Activated CD4-positive, alpha-beta memory T cell treated with anti-CD3 and anti-CD28 coated beads for 36 hours (primary cell): ENCODE measurements around the gene PIEZO2. TPM values are rescaled to one million over a fixed set of nuclear protein-coding genes. Genes with fewer than 3 reads are reported as not detected.

Experiments
- CTCF ChIA-PET: fragments of 350-600 bp; sonication (Branson Sonifier 250); formaldehyde crosslinking; loops from one replicate; lab custom pipeline; 2021; ENCODE audit warnings: antibody characterized with exemption, inconsistent platforms; lab: Charles Lee
- POLR2A ChIA-PET: fragments of 350-600 bp; sonication (Branson Sonifier 250); formaldehyde crosslinking; loops from one replicate; lab custom pipeline; 2021; ENCODE audit warnings: antibody characterized with exemption; lab: Charles Lee
- DNase-seq: peaks from one replicate; pipeline ENCODE4 v3.0.0-alpha.2; 2020
- H3K27ac Mint-ChIP-seq: one replicate; pipeline ENCODE4 v1.8.0; 2021; ENCODE audit warnings: mixed read lengths
- H3K27me3 Mint-ChIP-seq: one replicate; pipeline ENCODE4 v1.8.0; 2021; ENCODE audit warnings: mixed read lengths
- H3K36me3 Mint-ChIP-seq: one replicate; pipeline ENCODE4 v1.8.0; 2021; ENCODE audit warnings: mixed read lengths
- H3K4me1 Mint-ChIP-seq: one replicate; pipeline ENCODE4 v1.8.0; 2021; ENCODE audit warnings: low read depth, mixed read lengths
- H3K4me3 Mint-ChIP-seq: one replicate; pipeline ENCODE4 v1.8.0; 2021; ENCODE audit warnings: mild to moderate bottlenecking, mixed read lengths
- H3K9me3 Mint-ChIP-seq: one replicate; pipeline ENCODE4 v1.8.0; 2021; ENCODE audit warnings: mixed read lengths
- intact Hi-C: fragments of 100-400 bp; cut with micrococcal nuclease; formaldehyde crosslinking; loops from one replicate; pipeline ENCODE4 v1.15.1; 2023
- total RNA-seq, 2 experiments: library from RNA; stranded (reverse); gene quantifications; one replicate each; pipeline ENCODE4 v1.2.3, GENCODE V29; 2021

The PIEZO2 gene
- total RNA-seq, 2 experiments from 2014 or later = not detected

DNA sequence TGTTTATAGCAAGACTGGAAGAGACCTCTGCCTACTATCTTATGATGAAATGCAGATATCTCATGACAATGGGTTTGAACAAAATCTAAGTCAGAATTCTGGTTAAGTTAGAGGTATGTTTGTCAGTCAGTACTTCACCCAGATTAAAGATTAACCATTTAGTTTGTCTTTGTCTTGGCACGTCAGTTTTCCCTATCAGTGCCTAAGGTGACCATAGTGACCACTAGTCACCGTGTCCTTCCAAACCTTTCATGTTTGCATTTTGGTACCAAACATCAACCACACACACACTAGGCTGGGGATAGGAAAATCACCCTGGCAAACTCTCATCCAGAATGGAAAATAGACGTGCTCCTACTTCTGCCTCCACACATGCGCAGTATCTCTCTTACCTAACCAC, 248.9 kb downstream of the PIEZO2 start:
- ChIA-PET POLR2A (no interaction called here), CTCF (no interaction called here)
- DNase-seq = no peak
- Mint-ChIP-seq H3K27ac (no peak overlapping the region), H3K9me3 (no peaks in the 10 kb centered on the region), H3K36me3 (no peaks in the 10 kb centered on the region), H3K4me3 (no peak overlapping the region), H3K4me1 (no peaks in the 10 kb centered on the region), H3K27me3 (peaks cover 3% of the 10 kb centered on the region)
- intact Hi-C loops = no loop called here

DNA sequence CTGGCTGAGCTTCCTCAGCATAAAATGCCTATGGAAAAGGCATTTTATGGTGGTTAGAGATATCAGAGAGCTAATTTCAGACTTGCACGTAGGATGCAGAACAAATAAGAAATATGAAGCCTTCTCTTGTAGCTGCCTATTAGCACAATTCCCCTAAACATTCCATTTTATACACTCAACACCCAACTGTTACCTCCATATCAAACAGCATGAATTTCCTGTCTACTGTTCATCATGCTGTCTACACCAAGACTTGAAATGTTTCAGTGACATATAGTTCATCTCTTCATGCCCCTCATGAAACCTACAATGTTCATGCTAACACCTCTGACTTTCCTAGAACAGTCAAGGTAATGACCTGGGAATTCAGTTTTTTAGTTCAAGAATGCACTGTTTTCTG, 249.9 kb downstream of the PIEZO2 start:
- ChIA-PET POLR2A (no interaction called here), CTCF (no interaction called here)
- H3K27me3 Mint-ChIP-seq = peaks cover 3% of the 10 kb centered on the region
- H3K4me3 Mint-ChIP-seq = no peak overlapping the region
- no peak for DNase-seq
- no peaks in the 10 kb centered on the region for H3K9me3 Mint-ChIP-seq
- H3K4me1 Mint-ChIP-seq = no peaks in the 10 kb centered on the region
- intact Hi-C loops = no loop called here
- no peak overlapping the region for H3K27ac Mint-ChIP-seq
- H3K36me3 Mint-ChIP-seq = no peaks in the 10 kb centered on the region

DNA sequence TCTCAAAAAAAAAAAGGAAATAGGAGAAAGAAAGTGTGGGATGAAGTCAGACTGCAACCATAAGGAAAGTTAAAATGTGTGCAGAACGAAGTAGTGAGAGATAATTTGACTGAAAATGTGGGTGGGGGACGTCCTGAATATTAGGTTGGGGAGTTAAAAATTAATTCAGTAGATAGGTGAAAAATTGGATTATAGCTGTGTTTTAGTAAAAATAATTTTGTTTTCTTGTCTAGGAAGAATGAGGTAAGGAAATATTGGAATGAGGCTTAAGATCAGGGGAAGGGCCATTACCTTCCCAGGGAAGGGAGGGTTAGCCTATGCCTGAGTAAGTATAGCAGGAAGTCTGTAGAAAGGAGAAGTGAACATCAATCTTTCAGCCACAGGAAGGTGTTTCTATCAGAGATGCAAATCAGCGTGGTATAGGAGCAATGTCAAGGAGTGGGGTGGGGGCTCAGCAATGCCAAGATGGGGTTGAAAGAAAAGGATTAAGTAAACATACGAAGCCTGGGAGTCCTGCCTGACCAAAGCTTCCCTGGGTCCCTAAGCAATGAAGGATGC, 250.9 kb downstream of the PIEZO2 start:
- peaks cover 6% of the 10 kb centered on the region for H3K27me3 Mint-ChIP-seq
- H3K27ac Mint-ChIP-seq = no peak overlapping the region

DNA sequence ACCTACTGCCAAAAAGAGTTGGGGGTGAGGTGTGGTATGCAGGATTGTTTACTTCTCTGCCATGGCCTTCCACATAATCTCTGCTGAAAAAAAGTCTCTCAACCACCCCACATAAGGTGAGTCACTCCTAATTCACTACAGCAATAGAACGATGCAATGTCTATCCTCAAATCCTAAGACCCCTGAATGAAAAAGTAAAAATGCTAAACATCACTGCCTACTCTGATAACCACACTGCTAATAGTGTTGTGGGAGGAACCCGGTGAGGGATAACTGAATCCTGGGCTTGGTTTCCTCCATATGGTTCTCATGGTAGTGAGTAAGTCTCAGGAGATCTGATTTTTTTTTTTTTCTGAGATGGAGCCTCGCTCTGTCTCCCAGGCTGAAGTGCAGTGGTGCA, 252.5 kb downstream of the PIEZO2 start:
- ChIA-PET CTCF (no interaction called here), POLR2A (no interaction called here)
- intact Hi-C loops = no loop called here
- DNase-seq = no peak
- H3K4me3 Mint-ChIP-seq = no peak overlapping the region
- no peaks in the 10 kb centered on the region for H3K9me3 Mint-ChIP-seq
- H3K36me3 Mint-ChIP-seq = no peaks in the 10 kb centered on the region
- no peaks in the 10 kb centered on the region for H3K4me1 Mint-ChIP-seq
- peaks cover 8% of the 10 kb centered on the region for H3K27me3 Mint-ChIP-seq
- no peak overlapping the region for H3K27ac Mint-ChIP-seq

More for the DNA sequence above, 250.9 kb downstream of the PIEZO2 start:
- H3K4me1 Mint-ChIP-seq = no peaks in the 10 kb centered on the region
- H3K9me3 Mint-ChIP-seq = no peaks in the 10 kb centered on the region
- no peak for DNase-seq
- POLR2A ChIA-PET = no interaction called here
- no peaks in the 10 kb centered on the region for H3K36me3 Mint-ChIP-seq
- intact Hi-C loops = no loop called here
- no peak overlapping the region for H3K4me3 Mint-ChIP-seq
- CTCF ChIA-PET = no interaction called here

DNA sequence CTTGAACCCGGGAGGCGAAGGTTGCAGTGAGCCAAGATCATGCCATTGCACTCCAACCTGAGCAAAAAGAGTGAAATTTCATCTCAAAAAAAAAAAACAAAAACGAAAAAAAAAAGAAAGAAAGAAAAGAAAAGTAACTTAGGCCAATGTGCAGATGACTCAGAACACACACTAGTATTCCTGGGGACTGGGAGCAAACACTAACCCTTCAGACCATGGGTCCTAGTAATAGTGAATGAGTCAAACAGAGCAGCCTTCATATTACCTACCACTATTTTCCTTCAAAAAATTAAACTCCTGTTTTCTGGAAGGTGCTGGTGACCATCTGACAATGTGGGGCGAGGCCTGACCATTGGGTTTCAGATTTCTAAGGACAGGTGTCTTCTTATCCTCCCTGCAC, 253.4 kb downstream of the PIEZO2 start:
- CTCF ChIA-PET = no interaction called here
- DNase-seq = no peak
- Mint-ChIP-seq H3K4me1 (no peaks in the 10 kb centered on the region), H3K27ac (no peak overlapping the region), H3K9me3 (no peaks in the 10 kb centered on the region), H3K27me3 (peaks cover 8% of the 10 kb centered on the region), H3K36me3 (no peaks in the 10 kb centered on the region), H3K4me3 (no peak overlapping the region)
- intact Hi-C loops = no loop called here
- POLR2A ChIA-PET = no interaction called here

DNA sequence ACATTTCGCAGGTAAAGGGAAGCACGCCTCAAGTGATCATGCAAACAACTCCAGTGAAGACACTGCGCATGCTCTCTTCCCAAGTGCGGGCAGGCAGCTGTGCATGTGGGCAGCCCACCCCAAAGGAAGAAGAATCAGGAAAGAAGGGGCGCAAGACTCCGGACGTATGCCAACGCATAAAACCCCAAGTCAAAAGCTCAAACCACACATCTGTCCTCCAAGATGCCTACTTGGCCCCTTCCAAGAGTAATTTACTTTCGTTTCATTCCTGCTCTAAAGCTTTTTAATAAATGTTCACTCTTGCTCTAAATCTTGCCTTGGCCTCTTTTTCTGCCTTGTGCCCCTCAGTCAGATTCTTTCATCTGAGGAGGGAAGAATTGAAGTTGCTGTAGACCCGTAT, 254.9 kb downstream of the PIEZO2 start:
- no peak for DNase-seq
- ChIA-PET POLR2A (no interaction called here), CTCF (no interaction called here)
- H3K4me3 Mint-ChIP-seq = no peak overlapping the region
- intact Hi-C loops = no loop called here
- no peaks in the 10 kb centered on the region for H3K36me3 Mint-ChIP-seq
- H3K27me3 Mint-ChIP-seq = peaks cover 6% of the 10 kb centered on the region
- no peaks in the 10 kb centered on the region for H3K4me1 Mint-ChIP-seq
- no peak overlapping the region for H3K27ac Mint-ChIP-seq
- no peaks in the 10 kb centered on the region for H3K9me3 Mint-ChIP-seq

DNA sequence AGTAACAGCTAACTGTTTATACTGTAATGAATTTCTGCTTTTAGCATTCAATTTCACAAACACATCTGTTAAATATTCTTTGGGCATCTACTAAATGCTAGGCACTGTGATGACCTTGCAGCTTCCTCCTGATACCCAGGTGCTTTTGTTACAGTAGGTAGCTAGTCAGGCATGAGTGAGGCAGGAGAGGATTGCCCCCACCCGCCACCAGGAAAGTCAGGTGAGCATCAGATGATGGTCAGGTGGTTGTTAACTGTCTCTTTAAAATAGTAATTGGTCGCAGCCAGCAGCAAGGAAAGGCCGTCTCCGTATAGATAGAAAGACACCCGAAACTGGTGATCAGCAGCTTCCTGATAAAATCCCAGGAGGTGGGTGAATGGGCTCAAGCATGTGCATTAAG, 255.6 kb downstream of the PIEZO2 start:
- Mint-ChIP-seq H3K36me3 (no peaks in the 10 kb centered on the region), H3K9me3 (no peaks in the 10 kb centered on the region), H3K27me3 (peaks cover 7% of the 10 kb centered on the region), H3K4me3 (no peak overlapping the region), H3K4me1 (no peaks in the 10 kb centered on the region), H3K27ac (no peak overlapping the region)
- CTCF ChIA-PET = no interaction called here
- DNase-seq = no peak
- POLR2A ChIA-PET = no interaction called here
- intact Hi-C loops = no loop called here

DNA sequence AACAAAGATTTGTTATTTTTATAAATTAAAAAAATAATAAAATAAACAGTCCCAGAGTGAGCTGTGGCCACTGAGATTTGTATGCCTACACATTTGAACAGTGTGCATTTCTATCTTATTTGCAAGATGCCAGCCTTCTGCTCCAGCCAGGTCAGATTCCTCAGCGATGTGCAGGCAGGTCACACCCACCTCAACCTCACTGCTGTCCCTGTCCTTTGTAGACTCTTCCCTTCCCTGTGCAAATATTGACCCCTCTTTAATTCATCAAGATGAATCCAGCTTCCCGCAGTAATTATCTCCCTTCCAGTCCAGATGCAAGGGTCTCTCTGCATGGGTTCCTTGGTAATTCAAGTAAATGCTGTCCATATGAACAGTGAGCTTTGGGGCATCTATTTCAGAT, 256.2 kb downstream of the PIEZO2 start:
- DNase-seq = no peak
- intact Hi-C loops = no loop called here
- no peaks in the 10 kb centered on the region for H3K36me3 Mint-ChIP-seq
- peaks cover 8% of the 10 kb centered on the region for H3K27me3 Mint-ChIP-seq
- no peak overlapping the region for H3K27ac Mint-ChIP-seq
- ChIA-PET POLR2A (no interaction called here), CTCF (no interaction called here)
- H3K9me3 Mint-ChIP-seq = no peaks in the 10 kb centered on the region
- no peaks in the 10 kb centered on the region for H3K4me1 Mint-ChIP-seq
- no peak overlapping the region for H3K4me3 Mint-ChIP-seq

DNA sequence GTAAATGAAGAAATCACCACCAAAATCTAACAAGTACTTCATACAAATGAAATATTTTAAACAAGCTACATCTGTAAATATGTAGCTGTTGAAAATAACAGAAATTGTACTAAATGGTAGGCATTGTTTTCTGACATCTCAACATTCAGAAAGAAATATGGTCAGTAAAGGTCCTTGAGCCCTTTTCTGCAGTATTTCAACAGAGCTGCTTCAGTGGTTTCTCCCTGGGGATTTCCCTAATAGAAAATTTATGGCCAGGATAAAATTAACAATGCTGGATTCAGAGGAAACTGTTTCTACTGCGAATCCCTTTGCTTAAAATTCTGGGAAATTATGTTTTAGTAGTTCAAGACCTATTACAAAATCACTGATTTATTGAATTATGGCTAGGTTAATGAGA, 256.6 kb downstream of the PIEZO2 start:
- no peak overlapping the region for H3K4me3 Mint-ChIP-seq
- H3K9me3 Mint-ChIP-seq = no peaks in the 10 kb centered on the region

DNA sequence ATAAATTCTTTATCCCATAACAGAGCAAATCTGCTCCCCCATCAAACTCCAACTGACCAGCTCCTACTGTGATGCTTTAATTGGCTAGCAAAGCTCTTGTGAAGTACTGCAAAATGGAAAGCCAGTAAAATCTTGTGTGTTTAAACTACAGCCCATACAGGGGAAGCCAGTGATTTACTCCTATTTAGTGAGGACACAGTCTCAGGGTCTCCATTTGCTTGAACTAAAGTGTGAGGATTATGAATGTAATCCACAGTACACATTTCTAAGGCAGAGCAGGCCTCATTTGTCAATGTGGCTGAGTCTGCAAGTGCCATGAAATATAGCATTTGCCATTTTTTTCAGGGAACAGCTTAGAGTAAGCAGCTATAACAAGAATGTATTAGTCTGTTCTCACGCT, 259.3 kb downstream of the PIEZO2 start:
- no peaks in the 10 kb centered on the region for H3K4me1 Mint-ChIP-seq
- H3K4me3 Mint-ChIP-seq = no peak overlapping the region
- no peak for DNase-seq
- H3K36me3 Mint-ChIP-seq = no peaks in the 10 kb centered on the region
- ChIA-PET POLR2A (no interaction called here), CTCF (interaction anchor here (1.3 kb wide), 1 partner anchor 39 kb away, joined by 3 read pairs; no protein-coding TSS in a partner anchor)
- peaks cover 2% of the 10 kb centered on the region for H3K9me3 Mint-ChIP-seq
- intact Hi-C loops = no loop called here
- H3K27me3 Mint-ChIP-seq = peaks cover 8% of the 10 kb centered on the region
- no peak overlapping the region for H3K27ac Mint-ChIP-seq

More for the DNA sequence above, 256.6 kb downstream of the PIEZO2 start:
- intact Hi-C loops = no loop called here
- Mint-ChIP-seq H3K36me3 (no peaks in the 10 kb centered on the region), H3K27ac (no peak overlapping the region), H3K27me3 (peaks cover 8% of the 10 kb centered on the region), H3K4me1 (no peaks in the 10 kb centered on the region)
- DNase-seq = no peak
- POLR2A ChIA-PET = no interaction called here
- CTCF ChIA-PET = no interaction called here

DNA sequence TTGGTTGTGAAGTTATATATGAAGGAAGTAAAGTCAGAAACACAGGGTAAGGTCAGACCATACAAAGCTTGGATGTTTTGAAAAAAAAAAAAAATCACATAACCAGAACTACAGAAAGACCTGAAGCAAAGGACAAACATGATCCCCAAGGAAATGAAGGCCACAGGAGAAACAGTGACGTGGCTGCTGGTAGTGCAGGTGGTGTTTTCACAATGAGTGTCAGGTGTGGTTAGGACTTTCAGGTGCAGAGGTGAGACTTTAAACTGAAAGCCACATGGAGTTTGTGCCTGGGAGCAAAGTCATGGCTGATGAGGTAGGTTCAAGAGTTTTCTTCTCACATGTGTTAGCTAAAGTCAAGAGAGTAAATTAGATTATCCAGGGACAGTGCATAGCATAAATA, 270.7 kb downstream of the PIEZO2 start:
- intact Hi-C loops = no loop called here
- H3K27ac Mint-ChIP-seq = no peak overlapping the region
- no peaks in the 10 kb centered on the region for H3K9me3 Mint-ChIP-seq
- CTCF ChIA-PET = no interaction called here
- no peaks in the 10 kb centered on the region for H3K36me3 Mint-ChIP-seq
- no peaks in the 10 kb centered on the region for H3K27me3 Mint-ChIP-seq
- peak; percentile 10 for DNase-seq
- H3K4me1 Mint-ChIP-seq = no peaks in the 10 kb centered on the region
- POLR2A ChIA-PET = no interaction called here
- H3K4me3 Mint-ChIP-seq = no peak overlapping the region

DNA sequence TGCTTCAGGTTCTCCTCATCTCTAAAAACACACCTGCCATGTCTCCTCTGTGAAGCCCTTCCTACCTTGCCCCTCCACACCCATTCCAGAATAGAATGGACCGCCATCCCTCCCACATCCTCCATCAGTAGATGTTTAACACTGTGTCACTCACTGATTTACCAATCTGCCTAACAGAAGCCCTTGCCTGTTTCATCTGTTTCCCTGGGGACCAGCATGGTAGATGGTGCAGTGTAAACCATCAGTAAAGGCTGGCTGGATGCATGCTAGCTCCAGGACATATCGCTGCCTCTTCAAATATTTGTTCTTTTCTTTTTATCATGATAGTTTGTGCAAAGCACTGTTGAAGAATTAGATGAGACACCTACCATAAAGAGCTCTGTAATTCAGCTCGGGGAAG, 271.4 kb downstream of the PIEZO2 start:
- Mint-ChIP-seq H3K9me3 (no peaks in the 10 kb centered on the region), H3K36me3 (no peaks in the 10 kb centered on the region), H3K27me3 (no peaks in the 10 kb centered on the region), H3K27ac (no peak overlapping the region), H3K4me3 (no peak overlapping the region), H3K4me1 (no peaks in the 10 kb centered on the region)
- no peak for DNase-seq
- ChIA-PET POLR2A (no interaction called here), CTCF (no interaction called here)
- intact Hi-C loops = no loop called here

DNA sequence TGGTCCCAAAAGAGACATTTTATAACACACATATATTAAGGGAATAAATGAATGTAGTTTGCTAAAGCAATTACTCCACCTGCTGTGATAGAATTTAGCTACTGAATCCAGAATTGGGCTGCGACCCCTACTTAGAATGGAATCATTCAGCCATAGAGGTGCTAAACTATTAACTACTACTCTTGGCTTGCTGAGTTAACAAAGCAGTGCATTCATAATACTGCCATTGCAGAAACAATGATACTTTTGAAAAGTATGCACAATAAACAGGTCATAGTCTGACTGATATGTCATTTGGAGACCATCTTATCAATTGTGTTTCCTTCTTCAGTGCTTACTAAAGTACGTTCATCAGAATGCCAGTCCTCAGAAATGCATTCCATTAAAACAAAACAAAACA, 273.6 kb downstream of the PIEZO2 start:
- no peaks in the 10 kb centered on the region for H3K36me3 Mint-ChIP-seq
- ChIA-PET CTCF (no interaction called here), POLR2A (no interaction called here)
- peaks cover 6% of the 10 kb centered on the region for H3K27me3 Mint-ChIP-seq
- no peak overlapping the region for H3K4me3 Mint-ChIP-seq
- intact Hi-C loops = no loop called here
- DNase-seq = no peak
- no peak overlapping the region for H3K27ac Mint-ChIP-seq
- H3K4me1 Mint-ChIP-seq = no peaks in the 10 kb centered on the region
- no peaks in the 10 kb centered on the region for H3K9me3 Mint-ChIP-seq
